Anterior cingulate cortex (tissue), 58 donors: ENCODE data around the gene IMPDH1.
A peak's percentile ranks its signal among the peaks of the same experiment; 100 is the strongest.

Source experiments
- DNase-seq, 58 donors: peaks; one replicate each; lab custom pipeline; 2025; lab: John Stamatoyannopoulos, UW

IMPDH1 gene

GRCh38 chr7:128365432-128365831 is 44.4 kb downstream of the IMPDH1 start:
- DNase-seq = no peak

GRCh38 chr7:128364166-128364870 is 45.5 kb downstream of the IMPDH1 start:
- no peak for DNase-seq

- DNase-seq = no peak
These were observed 46.5 kb downstream of the IMPDH1 start for GRCh38 chr7:128363261-128363721.

- no peak for DNase-seq
These were observed 47.1 kb downstream of the IMPDH1 start for GRCh38 chr7:128362670-128363069.

GRCh38 chr7:128361411-128362379 is 48.1 kb downstream of the IMPDH1 start, which contains the start of gene PRRT4:
Gene PRRT4, minus strand, starts transcription at chr7:128361690.
- peak in 33 of 58 donors; percentile 10 to 69 (median 34) for DNase-seq

- DNase-seq = no peak
These were observed 49.5 kb downstream of the IMPDH1 start for GRCh38 chr7:128360359-128360678.

- DNase-seq = no peak
These were observed 49.8 kb downstream of the IMPDH1 start for GRCh38 chr7:128359939-128360338.

- no peak for DNase-seq
These were observed 50.4 kb downstream of the IMPDH1 start for GRCh38 chr7:128359336-128359735.

GRCh38 chr7:128358233-128358632 is 51.5 kb downstream of the IMPDH1 start:
- no peak for DNase-seq

GRCh38 chr7:128357217-128357613 is 52.6 kb downstream of the IMPDH1 start:
- DNase-seq = no peak

GRCh38 chr7:128356546-128357216 is 53.1 kb downstream of the IMPDH1 start:
- DNase-seq = no peak

- DNase-seq = no peak
These were observed 56.2 kb downstream of the IMPDH1 start for GRCh38 chr7:128353610-128354009.

- DNase-seq = no peak
These were observed 56.6 kb downstream of the IMPDH1 start for GRCh38 chr7:128353189-128353588.

- no peak for DNase-seq
These were observed 57.1 kb downstream of the IMPDH1 start for GRCh38 chr7:128352636-128353035.

GRCh38 chr7:128352153-128352537 is 57.6 kb downstream of the IMPDH1 start:
- DNase-seq = peak in 24 of 58 donors; percentile 9 to 55 (median 25)

- no peak for DNase-seq
These were observed 58.3 kb downstream of the IMPDH1 start for GRCh38 chr7:128351296-128352152.

- DNase-seq = no peak
These were observed 59.0 kb downstream of the IMPDH1 start for GRCh38 chr7:128350708-128351295.

GRCh38 chr7:128349466-128349825 is 60.3 kb downstream of the IMPDH1 start:
- DNase-seq = no peak

- DNase-seq = peak in 43 of 58 donors; percentile 12 to 74 (median 36)
These were observed 62.1 kb downstream of the IMPDH1 start for GRCh38 chr7:128347647-128348097.

GRCh38 chr7:128344431-128344774 is 65.4 kb downstream of the IMPDH1 start:
- DNase-seq = no peak
